ENCODE measurements around the gene CHL1. TPM values are rescaled to one million over a fixed set of nuclear protein-coding genes. Genes with fewer than 3 reads are reported as not detected.

CHL1 gene
- total and polyA plus RNA-seq, 3 donors from 2014 or later, result 9.0 to 15.4 (median 9.1) TPM

DNA sequence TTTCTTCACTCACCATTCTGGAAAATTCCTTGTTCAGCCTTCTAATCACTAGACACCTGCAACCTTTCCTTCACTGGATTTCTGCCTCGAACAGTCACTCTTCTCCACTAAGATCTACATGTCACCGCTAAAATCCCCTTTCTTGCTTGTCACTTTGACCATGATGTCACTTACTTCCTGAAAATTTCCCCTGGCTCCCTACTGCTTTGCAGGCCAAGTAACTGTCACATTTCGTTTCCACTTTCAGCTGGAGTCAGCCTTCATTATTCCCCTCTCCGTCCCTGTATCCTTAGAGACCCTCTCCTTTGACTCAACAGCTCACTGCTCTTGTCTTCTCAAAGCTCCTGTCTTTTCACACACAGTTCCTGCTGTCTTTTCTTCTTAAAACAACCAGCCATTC is 15.9 kb downstream of the CHL1 start:
- intact Hi-C loops (cut with DNase I; ENCODE audit: low total_unique reads), result no loop called here
- Histone ChIP-seq H3K36me3 (ENCODE audit: low read depth, missing control alignments) (no peaks in the 10 kb centered on the region), H3K27me3 (no peaks in the 10 kb centered on the region), H3K27ac (no peak overlapping the region), H3K4me3 (no peak overlapping the region), H3K4me1 (no peaks in the 10 kb centered on the region), H3K9me3 (no peaks in the 10 kb centered on the region)
- TF ChIP-seq, protein P1, sequence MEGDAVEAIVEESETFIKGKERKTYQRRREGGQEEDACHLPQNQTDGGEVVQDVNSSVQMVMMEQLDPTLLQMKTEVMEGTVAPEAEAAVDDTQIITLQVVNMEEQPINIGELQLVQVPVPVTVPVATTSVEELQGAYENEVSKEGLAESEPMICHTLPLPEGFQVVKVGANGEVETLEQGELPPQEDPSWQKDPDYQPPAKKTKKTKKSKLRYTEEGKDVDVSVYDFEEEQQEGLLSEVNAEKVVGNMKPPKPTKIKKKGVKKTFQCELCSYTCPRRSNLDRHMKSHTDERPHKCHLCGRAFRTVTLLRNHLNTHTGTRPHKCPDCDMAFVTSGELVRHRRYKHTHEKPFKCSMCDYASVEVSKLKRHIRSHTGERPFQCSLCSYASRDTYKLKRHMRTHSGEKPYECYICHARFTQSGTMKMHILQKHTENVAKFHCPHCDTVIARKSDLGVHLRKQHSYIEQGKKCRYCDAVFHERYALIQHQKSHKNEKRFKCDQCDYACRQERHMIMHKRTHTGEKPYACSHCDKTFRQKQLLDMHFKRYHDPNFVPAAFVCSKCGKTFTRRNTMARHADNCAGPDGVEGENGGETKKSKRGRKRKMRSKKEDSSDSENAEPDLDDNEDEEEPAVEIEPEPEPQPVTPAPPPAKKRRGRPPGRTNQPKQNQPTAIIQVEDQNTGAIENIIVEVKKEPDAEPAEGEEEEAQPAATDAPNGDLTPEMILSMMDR (IDR thresholded peaks at IDR 0.05), result no peak
- TF ChIP-seq POLR2A (IDR thresholded peaks at IDR 0.05), result no peak
- DNase-seq, result no peak
- WGBS, 2 donors, result 76% methylated on average over 4 of the region's 4 CpGs

DNA sequence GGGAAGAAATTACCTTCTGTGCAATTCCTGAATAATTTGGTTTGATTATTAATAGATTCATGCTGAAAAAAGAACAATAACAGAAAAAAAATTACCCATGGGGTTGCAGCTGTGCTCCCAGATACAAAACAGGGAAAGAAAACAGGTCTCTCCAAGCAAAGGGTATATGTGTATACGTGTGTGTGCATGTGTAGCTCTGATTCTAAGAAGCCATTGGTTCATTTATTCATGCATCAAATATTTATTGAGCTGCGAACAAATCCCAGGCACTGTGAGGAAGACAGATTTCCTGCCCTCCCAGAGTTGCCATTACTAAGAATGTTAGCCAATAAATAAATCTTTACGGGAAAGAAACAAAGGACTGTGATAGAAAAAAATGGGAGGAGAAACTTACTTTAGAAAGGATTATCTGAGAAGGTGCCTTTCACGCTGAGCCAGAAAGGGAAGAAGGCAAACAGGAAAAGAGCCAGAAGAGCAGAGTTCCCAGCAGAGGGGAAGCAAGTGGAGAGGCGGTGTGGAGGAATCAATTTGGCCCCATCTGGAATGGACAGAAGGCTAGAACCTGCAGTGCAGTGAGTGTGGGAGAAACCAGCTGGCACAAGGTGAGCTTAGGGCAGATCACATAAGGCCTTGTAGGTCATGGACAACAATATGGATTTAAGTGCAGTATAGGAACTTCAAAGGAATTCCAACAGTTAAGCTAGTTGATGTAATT is 20.7 kb downstream of the CHL1 start:
- intact Hi-C loops (cut with DNase I; ENCODE audit: low total_unique reads), result no loop called here

DNA sequence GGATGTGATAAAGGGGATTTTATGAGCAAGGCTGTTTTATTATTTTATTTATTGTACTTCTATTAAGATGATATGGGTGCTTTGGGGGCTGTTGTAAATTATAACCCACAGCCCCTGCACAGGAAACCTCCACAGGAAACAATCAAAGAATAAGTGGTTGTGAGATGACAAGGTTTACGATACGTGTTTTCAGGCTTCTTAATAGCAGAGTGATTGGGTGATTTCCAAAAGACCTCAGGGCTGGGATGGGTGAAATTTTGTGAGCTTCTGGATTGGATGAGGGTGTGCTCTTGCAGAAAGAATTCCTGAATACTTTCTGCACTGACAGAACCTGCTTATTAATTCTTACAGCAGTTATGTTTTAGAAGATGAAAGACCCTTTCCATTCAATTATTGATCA is 21.4 kb downstream of the CHL1 start:
- DNase-seq, result no peak
- H3K36me3 ChIP-seq (ENCODE audit: low read depth, missing control alignments), result no peaks in the 10 kb centered on the region
- H3K27ac ChIP-seq, result no peak overlapping the region
- no peaks in the 10 kb centered on the region for H3K27me3 ChIP-seq
- no peak overlapping the region for H3K4me3 ChIP-seq
- no peaks in the 10 kb centered on the region for H3K4me1 ChIP-seq
- no peaks in the 10 kb centered on the region for H3K9me3 ChIP-seq
- WGBS, 2 donors, result 34 to 51% methylated on average over 2 of the region's 2 CpGs
- intact Hi-C loops (cut with DNase I; ENCODE audit: low total_unique reads), result no loop called here
- TF ChIP-seq POLR2A (IDR thresholded peaks at IDR 0.05), result no peak
- TF ChIP-seq, protein P1 (IDR thresholded peaks at IDR 0.05), result no peak

More for the DNA sequence above, 20.7 kb downstream of the CHL1 start:
- Histone ChIP-seq H3K4me1 (no peaks in the 10 kb centered on the region), H3K27ac (no peak overlapping the region), H3K36me3 (ENCODE audit: low read depth, missing control alignments) (no peaks in the 10 kb centered on the region), H3K4me3 (no peak overlapping the region), H3K9me3 (no peaks in the 10 kb centered on the region), H3K27me3 (no peaks in the 10 kb centered on the region)
- 62 to 63% methylated on average over 5 of the region's 5 CpGs for WGBS, 2 donors
- TF ChIP-seq, protein P1 (IDR thresholded peaks at IDR 0.05), result no peak
- TF ChIP-seq POLR2A (IDR thresholded peaks at IDR 0.05), result no peak
- DNase-seq, result no peak

DNA sequence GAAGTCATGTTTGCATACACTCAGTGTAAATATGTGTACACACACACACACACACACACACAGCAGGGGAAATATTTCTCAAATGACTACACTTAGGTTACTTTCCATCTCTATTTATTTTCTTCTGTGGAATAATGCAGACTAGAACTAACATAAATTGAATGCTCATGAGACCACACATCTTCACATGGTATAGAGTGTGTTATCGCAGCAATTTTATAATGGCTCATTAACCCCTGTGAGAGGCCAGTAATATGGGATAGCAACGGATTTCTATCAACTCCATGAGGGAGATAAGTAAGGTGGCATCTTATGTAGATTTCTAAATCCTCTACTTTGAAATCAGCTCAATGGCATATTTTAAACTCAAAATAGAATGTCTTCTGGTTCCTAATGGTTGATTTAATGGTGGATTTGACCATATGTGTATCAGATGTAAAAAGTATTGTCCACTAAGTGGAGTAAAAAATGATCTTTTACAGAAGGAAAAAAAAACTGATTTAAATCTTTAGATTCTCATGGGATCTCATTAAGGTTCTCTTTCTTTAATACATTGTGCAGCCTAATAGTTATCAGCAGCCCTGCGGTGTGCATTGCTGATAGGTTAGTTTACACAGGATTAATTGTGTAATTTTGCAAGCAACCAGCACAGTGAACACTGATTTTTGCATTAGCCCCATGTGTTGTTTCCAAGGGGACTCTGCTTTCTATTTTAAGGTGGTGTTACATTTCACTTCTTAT is 32.0 kb downstream of the CHL1 start:
- intact Hi-C loops (cut with DNase I; ENCODE audit: low total_unique reads), result no loop called here
- Histone ChIP-seq H3K27me3 (no peaks in the 10 kb centered on the region), H3K9me3 (no peaks in the 10 kb centered on the region), H3K4me1 (no peaks in the 10 kb centered on the region), H3K4me3 (no peak overlapping the region), H3K27ac (no peak overlapping the region), H3K36me3 (ENCODE audit: low read depth, missing control alignments) (no peaks in the 10 kb centered on the region)
- TF ChIP-seq POLR2A (IDR thresholded peaks at IDR 0.05), result no peak
- TF ChIP-seq, protein P1 (IDR thresholded peaks at IDR 0.05), result no peak
- DNase-seq, result no peak
- WGBS, 2 donors, result 59 to 60% methylated on average over 3 of the region's 3 CpGs
